ENCODE measurements around the gene TATDN3. TPM values are rescaled to one million over a fixed set of nuclear protein-coding genes. Genes with fewer than 3 reads are reported as not detected.

The TATDN3 gene
- 8.5 TPM for polyA plus RNA-seq (2013, experiment 1 of 2)
- polyA plus RNA-seq (2013, experiment 2 of 2): 12.2 TPM

GRCh38 chr1:212791676-212792395 is at the start of gene TATDN3, which contains the start of gene NSL1:
TATDN3 (plus strand) TSS chr1:212791894; CDS start chr1:212791922, 28 bp downstream.
NSL1 (minus strand) TSS chr1:212791777; CDS start chr1:212791763, 14 bp downstream.
- Histone ChIP-seq H3K27me3 (ENCODE audit: insufficient read depth, low read length) (no peaks in the 10 kb centered on the region), H3K4me1 (ENCODE audit: insufficient read depth, low read length) (0 out of 2 replicates have a peak, but pooled peaks cover 3% of the 10 kb centered on the region), H3K9ac (ENCODE audit: low read depth, low read length) (peak within 1 kb of the TSS; percentile 91), H3K9me3 (ENCODE audit: insufficient read depth, low read depth, low read length) (no peaks in the 10 kb centered on the region), H3K27ac (ENCODE audit: low read depth, low read length) (peak within 1 kb of the TSS; percentile 75), H3K4me3 (ENCODE audit: low read length) (peak within 1 kb of the TSS; percentile 90), H3K36me3 (ENCODE audit: insufficient read depth, low read length) (peaks cover 23% of the 10 kb centered on the region)
- under 1% methylated on average over 46 of the region's 46 CpGs for WGBS

GRCh38 chr1:212743901-212744475 is 47.7 kb upstream of the TATDN3 start:
- H3K4me3 ChIP-seq (ENCODE audit: low read length): no peak overlapping the region
- H3K36me3 ChIP-seq (ENCODE audit: insufficient read depth, low read length): peaks cover 6% of the 10 kb centered on the region; the same call in 1 of the 2 replicates
- no peaks in the 10 kb centered on the region for H3K9me3 ChIP-seq (ENCODE audit: insufficient read depth, low read depth, low read length)
- no peaks in the 10 kb centered on the region for H3K27me3 ChIP-seq (ENCODE audit: insufficient read depth, low read length)
- no peak overlapping the region for H3K27ac ChIP-seq (ENCODE audit: low read depth, low read length)
- WGBS: 86% methylated on average over 4 of the region's 4 CpGs
- H3K4me1 ChIP-seq (ENCODE audit: insufficient read depth, low read length): no peaks in the 10 kb centered on the region; the same call in 1 of the 2 replicates
- H3K9ac ChIP-seq (ENCODE audit: low read depth, low read length): no peak overlapping the region

GRCh38 chr1:212745303-212745702 is 46.4 kb upstream of the TATDN3 start:
- H3K4me3 ChIP-seq (ENCODE audit: low read length): no peak overlapping the region
- H3K4me1 ChIP-seq (ENCODE audit: insufficient read depth, low read length): peaks cover 4% of the 10 kb centered on the region
- H3K27me3 ChIP-seq (ENCODE audit: insufficient read depth, low read length): no peaks in the 10 kb centered on the region
- H3K27ac ChIP-seq (ENCODE audit: low read depth, low read length): no peak overlapping the region
- peaks cover 5% of the 10 kb centered on the region; the same call in 1 of the 2 replicates for H3K36me3 ChIP-seq (ENCODE audit: insufficient read depth, low read length)
- no peaks in the 10 kb centered on the region for H3K9me3 ChIP-seq (ENCODE audit: insufficient read depth, low read depth, low read length)
- no peak overlapping the region for H3K9ac ChIP-seq (ENCODE audit: low read depth, low read length)

GRCh38 chr1:212746546-212746945 is 45.1 kb upstream of the TATDN3 start:
- H3K27me3 ChIP-seq (ENCODE audit: insufficient read depth, low read length): no peaks in the 10 kb centered on the region
- WGBS: 98% methylated on average over 3 of the region's 3 CpGs
- no peak overlapping the region for H3K27ac ChIP-seq (ENCODE audit: low read depth, low read length)
- H3K4me1 ChIP-seq (ENCODE audit: insufficient read depth, low read length): peaks cover 10% of the 10 kb centered on the region
- peaks cover 2% of the 10 kb centered on the region; the same call in 1 of the 2 replicates for H3K36me3 ChIP-seq (ENCODE audit: insufficient read depth, low read length)
- H3K4me3 ChIP-seq (ENCODE audit: low read length): no peak overlapping the region
- no peak overlapping the region for H3K9ac ChIP-seq (ENCODE audit: low read depth, low read length)
- H3K9me3 ChIP-seq (ENCODE audit: insufficient read depth, low read depth, low read length): no peaks in the 10 kb centered on the region

GRCh38 chr1:212749821-212750535 is 41.7 kb upstream of the TATDN3 start:
- H3K27me3 ChIP-seq (ENCODE audit: insufficient read depth, low read length): no peaks in the 10 kb centered on the region
- H3K9me3 ChIP-seq (ENCODE audit: insufficient read depth, low read depth, low read length): no peaks in the 10 kb centered on the region
- WGBS: 60% methylated on average over 4 of the region's 4 CpGs
- H3K4me3 ChIP-seq (ENCODE audit: low read length): no peak overlapping the region
- H3K36me3 ChIP-seq (ENCODE audit: insufficient read depth, low read length): no peaks in the 10 kb centered on the region
- peak overlapping the region; percentile 22; the same call in 1 of the 2 replicates for H3K27ac ChIP-seq (ENCODE audit: low read depth, low read length)
- H3K4me1 ChIP-seq (ENCODE audit: insufficient read depth, low read length): peaks cover 29% of the 10 kb centered on the region
- no peak overlapping the region for H3K9ac ChIP-seq (ENCODE audit: low read depth, low read length)

- Histone ChIP-seq H3K27ac (ENCODE audit: low read depth, low read length) (no peak overlapping the region), H3K4me1 (ENCODE audit: insufficient read depth, low read length) (peaks cover 31% of the 10 kb centered on the region), H3K36me3 (ENCODE audit: insufficient read depth, low read length) (peaks cover 3% of the 10 kb centered on the region; the same call in 1 of the 2 replicates), H3K9ac (ENCODE audit: low read depth, low read length) (no peak overlapping the region), H3K9me3 (ENCODE audit: insufficient read depth, low read depth, low read length) (no peaks in the 10 kb centered on the region), H3K27me3 (ENCODE audit: insufficient read depth, low read length) (no peaks in the 10 kb centered on the region), H3K4me3 (ENCODE audit: low read length) (no peak overlapping the region)
- 100% methylated on average over 2 of the region's 3 CpGs for WGBS
These were observed 39.3 kb upstream of the TATDN3 start for GRCh38 chr1:212752252-212752933.

GRCh38 chr1:212752934-212753497 is 38.7 kb upstream of the TATDN3 start:
- H3K4me1 ChIP-seq (ENCODE audit: insufficient read depth, low read length): peaks cover 31% of the 10 kb centered on the region
- no peak overlapping the region for H3K4me3 ChIP-seq (ENCODE audit: low read length)
- no peak overlapping the region for H3K9ac ChIP-seq (ENCODE audit: low read depth, low read length)
- no peaks in the 10 kb centered on the region for H3K27me3 ChIP-seq (ENCODE audit: insufficient read depth, low read length)
- peaks cover 6% of the 10 kb centered on the region; the same call in 1 of the 2 replicates for H3K36me3 ChIP-seq (ENCODE audit: insufficient read depth, low read length)
- H3K9me3 ChIP-seq (ENCODE audit: insufficient read depth, low read depth, low read length): no peaks in the 10 kb centered on the region
- no peak overlapping the region for H3K27ac ChIP-seq (ENCODE audit: low read depth, low read length)
- 90% methylated on average over 3 of the region's 3 CpGs for WGBS

GRCh38 chr1:212753749-212754148 is 37.9 kb upstream of the TATDN3 start:
- H3K9me3 ChIP-seq (ENCODE audit: insufficient read depth, low read depth, low read length): no peaks in the 10 kb centered on the region
- no peaks in the 10 kb centered on the region for H3K27me3 ChIP-seq (ENCODE audit: insufficient read depth, low read length)
- H3K27ac ChIP-seq (ENCODE audit: low read depth, low read length): no peak overlapping the region
- H3K36me3 ChIP-seq (ENCODE audit: insufficient read depth, low read length): peaks cover 6% of the 10 kb centered on the region; the same call in 1 of the 2 replicates
- H3K4me3 ChIP-seq (ENCODE audit: low read length): no peak overlapping the region
- peaks cover 31% of the 10 kb centered on the region for H3K4me1 ChIP-seq (ENCODE audit: insufficient read depth, low read length)
- no peak overlapping the region for H3K9ac ChIP-seq (ENCODE audit: low read depth, low read length)

GRCh38 chr1:212754193-212754592 is 37.5 kb upstream of the TATDN3 start:
- H3K36me3 ChIP-seq (ENCODE audit: insufficient read depth, low read length): peaks cover 6% of the 10 kb centered on the region; the same call in 1 of the 2 replicates
- H3K4me1 ChIP-seq (ENCODE audit: insufficient read depth, low read length): peaks cover 31% of the 10 kb centered on the region
- no peak overlapping the region for H3K27ac ChIP-seq (ENCODE audit: low read depth, low read length)
- no peaks in the 10 kb centered on the region for H3K27me3 ChIP-seq (ENCODE audit: insufficient read depth, low read length)
- no peak overlapping the region for H3K4me3 ChIP-seq (ENCODE audit: low read length)
- H3K9me3 ChIP-seq (ENCODE audit: insufficient read depth, low read depth, low read length): no peaks in the 10 kb centered on the region
- WGBS: 74% methylated on average over 8 of the region's 8 CpGs
- no peak overlapping the region for H3K9ac ChIP-seq (ENCODE audit: low read depth, low read length)

- Histone ChIP-seq H3K4me1 (ENCODE audit: insufficient read depth, low read length) (peaks cover 31% of the 10 kb centered on the region), H3K27me3 (ENCODE audit: insufficient read depth, low read length) (no peaks in the 10 kb centered on the region), H3K27ac (ENCODE audit: low read depth, low read length) (no peak overlapping the region), H3K4me3 (ENCODE audit: low read length) (no peak overlapping the region), H3K9ac (ENCODE audit: low read depth, low read length) (no peak overlapping the region), H3K9me3 (ENCODE audit: insufficient read depth, low read depth, low read length) (no peaks in the 10 kb centered on the region), H3K36me3 (ENCODE audit: insufficient read depth, low read length) (peaks cover 6% of the 10 kb centered on the region; the same call in 1 of the 2 replicates)
- 58% methylated on average over 1 of the region's 1 CpG for WGBS
These were observed 37.0 kb upstream of the TATDN3 start for GRCh38 chr1:212754680-212755079.
